Esophagus muscularis mucosa (tissue), 3 donors: ENCODE data around the gene CAMTA1.

Experiments used
- EP300 ChIP-seq: sonication (generic); formaldehyde crosslinking; IDR thresholded peaks from one replicate; pipeline ENCODE4 v1.6.1; 2017; ENCODE audit warnings: antibody characterized with exemption
- TF ChIP-seq, protein P1 (sequence below), 3 experiments: fragments of 200-600 bp in 2 of 3; fragments of 450-650 bp in 1 of 3; sonication (generic) in 2 of 3; IDR thresholded peaks; one replicate each; pipeline ENCODE4 v1.5.1; 2017 to 2019; ENCODE audit warnings: antibody characterized with exemption in 3 of 3, mild to moderate bottlenecking in 2 of 3, moderate library complexity in 1 of 3

DNA sequence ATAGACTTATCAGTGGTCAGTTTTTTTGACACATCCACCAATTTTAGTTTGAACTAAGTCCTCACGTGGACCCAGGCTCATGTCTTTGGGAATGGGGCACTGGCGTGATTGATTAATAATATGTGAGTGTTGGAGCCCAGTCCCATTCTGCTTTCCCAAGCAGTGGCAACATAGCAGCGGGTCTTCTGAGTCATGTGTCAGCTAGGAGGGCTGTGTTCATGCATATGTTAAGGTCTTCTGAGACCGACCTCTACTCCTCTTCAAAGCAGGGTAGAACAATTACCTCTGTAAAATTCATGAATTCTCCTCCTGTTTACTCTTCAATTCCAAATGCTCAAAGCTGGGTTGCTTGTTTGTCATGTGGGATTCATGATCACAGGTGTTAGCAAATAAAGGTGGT lies 291.3 kb downstream of the CAMTA1 start:
- no peak for TF ChIP-seq EP300
- TF ChIP-seq, protein P1, sequence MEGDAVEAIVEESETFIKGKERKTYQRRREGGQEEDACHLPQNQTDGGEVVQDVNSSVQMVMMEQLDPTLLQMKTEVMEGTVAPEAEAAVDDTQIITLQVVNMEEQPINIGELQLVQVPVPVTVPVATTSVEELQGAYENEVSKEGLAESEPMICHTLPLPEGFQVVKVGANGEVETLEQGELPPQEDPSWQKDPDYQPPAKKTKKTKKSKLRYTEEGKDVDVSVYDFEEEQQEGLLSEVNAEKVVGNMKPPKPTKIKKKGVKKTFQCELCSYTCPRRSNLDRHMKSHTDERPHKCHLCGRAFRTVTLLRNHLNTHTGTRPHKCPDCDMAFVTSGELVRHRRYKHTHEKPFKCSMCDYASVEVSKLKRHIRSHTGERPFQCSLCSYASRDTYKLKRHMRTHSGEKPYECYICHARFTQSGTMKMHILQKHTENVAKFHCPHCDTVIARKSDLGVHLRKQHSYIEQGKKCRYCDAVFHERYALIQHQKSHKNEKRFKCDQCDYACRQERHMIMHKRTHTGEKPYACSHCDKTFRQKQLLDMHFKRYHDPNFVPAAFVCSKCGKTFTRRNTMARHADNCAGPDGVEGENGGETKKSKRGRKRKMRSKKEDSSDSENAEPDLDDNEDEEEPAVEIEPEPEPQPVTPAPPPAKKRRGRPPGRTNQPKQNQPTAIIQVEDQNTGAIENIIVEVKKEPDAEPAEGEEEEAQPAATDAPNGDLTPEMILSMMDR (IDR thresholded peaks at IDR 0.05), result no peak
